ENCODE data around the gene FANCC.

FANCC gene

DNA sequence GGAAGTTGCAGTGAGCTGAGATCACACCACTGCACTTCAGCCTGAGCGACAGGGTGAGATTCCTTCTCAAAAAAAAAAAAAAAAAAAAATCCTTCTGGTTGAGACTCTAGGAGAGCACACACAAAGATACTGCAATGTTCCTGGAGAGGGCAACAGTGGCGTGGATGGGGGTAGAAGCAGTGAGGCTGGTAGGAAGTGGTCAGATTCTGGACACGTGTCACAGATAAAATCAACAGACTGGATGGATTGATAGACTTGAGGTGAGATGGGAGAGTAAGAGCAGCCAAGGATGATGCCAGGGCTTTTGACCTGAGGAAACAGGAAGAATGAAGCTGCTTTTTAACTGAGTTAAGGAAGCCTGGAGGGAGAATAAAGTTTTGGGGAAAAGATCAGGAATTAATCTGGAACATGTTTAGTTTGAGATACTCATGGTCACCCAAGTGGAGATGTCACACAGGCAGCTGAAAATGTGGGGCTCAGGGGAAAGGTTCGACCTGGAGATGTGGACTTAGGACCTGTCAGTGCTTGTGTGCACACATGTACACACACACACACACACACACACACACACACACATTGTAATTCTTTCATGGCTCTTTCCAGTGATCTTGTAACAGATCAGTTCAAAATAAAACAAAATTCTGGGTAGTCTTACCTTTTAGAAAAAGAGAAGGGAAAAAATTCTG is 88.1 kb downstream of the FANCC start:
- Histone ChIP-seq H3K4ac (ENCODE audit: low read length) (no peak overlapping the region), H3K4me3 (ENCODE audit: low read length in 2 of 2) (no peak overlapping the region), H2BK5ac (ENCODE audit: low read length) (no peak overlapping the region), H3K9ac (ENCODE audit: low read depth, low read length, poor library complexity) (no peak overlapping the region), H2AK5ac (ENCODE audit: low read depth, low read length) (no peak overlapping the region), H3K79me1 (ENCODE audit: low read depth, low read length) (no peaks in the 10 kb centered on the region), H2BK12ac (ENCODE audit: low read length) (no peak overlapping the region), H3K23ac (ENCODE audit: low read depth, low read length, poor library complexity) (no peak overlapping the region), H3K4me2 (ENCODE audit: insufficient read depth, low read length, poor library complexity, severe bottlenecking) (no peak overlapping the region), H3K36me3 (replicated peaks in 1 of 2; ENCODE audit: control insufficient read depth in 2 of 2, insufficient read depth in 2 of 2, low read length in 2 of 2) (peaks cover 0 to 5% of the 10 kb centered on the region in 2 donors), H3K14ac (ENCODE audit: low read length) (no peak overlapping the region), H2AFZ (ENCODE audit: low read length) (no peak overlapping the region), H3K27ac (replicated peaks; ENCODE audit: low read length) (no peak overlapping the region), H4K91ac (ENCODE audit: low read depth, low read length, poor library complexity) (no peak overlapping the region), H3K18ac (ENCODE audit: low read length) (no peak overlapping the region), H2BK15ac (ENCODE audit: low read length) (no peak overlapping the region), H3K9me3 (replicated peaks in 1 of 2; ENCODE audit: control insufficient read depth in 2 of 2, insufficient read depth in 1 of 2, low read depth in 1 of 2, low read length in 2 of 2) (peaks cover 0 to 14% of the 10 kb centered on the region in 2 donors), H4K8ac (ENCODE audit: low read depth, low read length) (no peak overlapping the region), H3K4me1 (ENCODE audit: control insufficient read depth in 2 of 2, insufficient read depth in 1 of 2, low read depth in 1 of 2, low read length in 2 of 2) (peaks cover 3 to 7% of the 10 kb centered on the region in 2 donors), H3K27me3 (ENCODE audit: control insufficient read depth in 3 of 3, insufficient read depth in 3 of 3, low read depth in 1 of 3, low read length in 3 of 3) (no peaks in the 10 kb centered on the region), H2BK120ac (ENCODE audit: low read depth, low read length) (no peak overlapping the region)
- no CpG with 5 or more reads among the region's 4 CpGs for WGBS, 2 donors (ENCODE audit: extremely low coverage in 2 of 2, insufficient read length in 2 of 2, insufficient replicate concordance in 1 of 2)
- DNase-seq (ENCODE audit: low spot score) = no peak

DNA sequence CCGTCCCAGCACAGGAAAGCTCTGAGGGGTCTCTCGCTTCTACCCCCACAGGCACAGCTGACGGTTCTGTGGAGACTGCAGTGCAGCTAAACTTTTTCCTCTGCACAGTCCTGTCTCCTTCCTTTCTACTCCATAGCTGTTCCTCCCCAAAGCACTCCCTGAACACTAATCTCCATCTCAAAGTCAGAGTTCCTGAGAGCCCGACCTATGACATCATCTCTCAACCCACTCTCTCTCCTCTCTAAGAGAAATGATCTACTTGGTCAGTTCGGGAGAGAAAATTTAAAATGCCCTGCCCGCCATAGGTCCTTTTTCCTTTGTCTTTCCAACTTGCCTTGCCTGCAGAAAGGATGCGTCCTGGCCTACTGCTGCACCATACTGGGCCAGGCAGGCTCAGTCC is 90.6 kb downstream of the FANCC start:
- no peaks in the 10 kb centered on the region for H3K27me3 ChIP-seq (ENCODE audit: control insufficient read depth in 3 of 3, insufficient read depth in 3 of 3, low read depth in 1 of 3, low read length in 3 of 3)
- H3K4me2 ChIP-seq (ENCODE audit: insufficient read depth, low read length, poor library complexity, severe bottlenecking) = no peak overlapping the region
- no peak overlapping the region for H2BK15ac ChIP-seq (ENCODE audit: low read length)
- peak overlapping the region; percentile 70 for H2AFZ ChIP-seq (ENCODE audit: low read length)
- H3K9ac ChIP-seq (ENCODE audit: low read depth, low read length, poor library complexity) = no peak overlapping the region
- H2BK12ac ChIP-seq (ENCODE audit: low read length) = no peak overlapping the region
- H3K4me1 ChIP-seq (ENCODE audit: control insufficient read depth in 2 of 2, insufficient read depth in 1 of 2, low read depth in 1 of 2, low read length in 2 of 2) = peaks cover 3 to 7% of the 10 kb centered on the region in 2 donors
- H3K36me3 ChIP-seq (replicated peaks in 1 of 2; ENCODE audit: control insufficient read depth in 2 of 2, insufficient read depth in 2 of 2, low read length in 2 of 2) = no peaks in the 10 kb centered on the region
- H3K4ac ChIP-seq (ENCODE audit: low read length) = no peak overlapping the region
- no CpG with 5 or more reads among the region's 7 CpGs for WGBS, 2 donors (ENCODE audit: extremely low coverage in 2 of 2, insufficient read length in 2 of 2, insufficient replicate concordance in 1 of 2)
- no peak overlapping the region for H3K27ac ChIP-seq (replicated peaks; ENCODE audit: low read length)
- H3K4me3 ChIP-seq (ENCODE audit: low read length in 2 of 2) = no peak overlapping the region
- H4K91ac ChIP-seq (ENCODE audit: low read depth, low read length, poor library complexity) = no peak overlapping the region
- no peak overlapping the region for H3K18ac ChIP-seq (ENCODE audit: low read length)
- H2AK5ac ChIP-seq (ENCODE audit: low read depth, low read length) = no peak overlapping the region
- no peak overlapping the region for H2BK120ac ChIP-seq (ENCODE audit: low read depth, low read length)
- no peak for DNase-seq (ENCODE audit: low spot score)
- no peak overlapping the region for H4K8ac ChIP-seq (ENCODE audit: low read depth, low read length)
- H3K79me1 ChIP-seq (ENCODE audit: low read depth, low read length) = no peaks in the 10 kb centered on the region
- peaks cover 0 to 3% of the 10 kb centered on the region in 2 donors for H3K9me3 ChIP-seq (replicated peaks in 1 of 2; ENCODE audit: control insufficient read depth in 2 of 2, insufficient read depth in 1 of 2, low read depth in 1 of 2, low read length in 2 of 2)
- no peak overlapping the region for H2BK5ac ChIP-seq (ENCODE audit: low read length)
- H3K23ac ChIP-seq (ENCODE audit: low read depth, low read length, poor library complexity) = no peak overlapping the region
- H3K14ac ChIP-seq (ENCODE audit: low read length) = no peak overlapping the region

DNA sequence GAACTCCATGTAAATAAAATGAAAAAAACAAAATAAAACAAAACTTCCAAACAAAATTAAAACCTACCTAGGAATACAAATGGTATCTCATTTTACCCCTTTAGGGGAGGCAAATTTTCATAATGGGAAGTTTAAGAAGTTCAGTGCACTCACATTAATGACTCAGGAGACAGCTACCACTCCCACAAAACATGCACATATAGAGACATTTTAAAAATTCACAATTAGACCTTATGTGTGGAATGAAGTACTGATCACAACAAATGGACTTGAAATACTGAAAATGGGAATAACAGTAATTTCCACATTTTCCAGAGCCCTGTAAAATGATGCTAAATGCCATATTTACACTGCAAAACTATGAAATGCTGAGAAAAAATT is 91.8 kb downstream of the FANCC start:
- H3K79me1 ChIP-seq (ENCODE audit: low read depth, low read length) = no peaks in the 10 kb centered on the region
- H3K4me1 ChIP-seq (ENCODE audit: control insufficient read depth in 2 of 2, insufficient read depth in 1 of 2, low read depth in 1 of 2, low read length in 2 of 2) = peaks cover 3 to 7% of the 10 kb centered on the region in 2 donors
- no peaks in the 10 kb centered on the region for H3K36me3 ChIP-seq (replicated peaks in 1 of 2; ENCODE audit: control insufficient read depth in 2 of 2, insufficient read depth in 2 of 2, low read length in 2 of 2)
- no peak overlapping the region for H4K8ac ChIP-seq (ENCODE audit: low read depth, low read length)
- H3K4me2 ChIP-seq (ENCODE audit: insufficient read depth, low read length, poor library complexity, severe bottlenecking) = no peak overlapping the region
- no peak overlapping the region for H2BK12ac ChIP-seq (ENCODE audit: low read length)
- no peak overlapping the region for H3K14ac ChIP-seq (ENCODE audit: low read length)
- H2BK120ac ChIP-seq (ENCODE audit: low read depth, low read length) = no peak overlapping the region
- no peak overlapping the region for H3K27ac ChIP-seq (replicated peaks; ENCODE audit: low read length)
- no peaks in the 10 kb centered on the region for H3K27me3 ChIP-seq (ENCODE audit: control insufficient read depth in 3 of 3, insufficient read depth in 3 of 3, low read depth in 1 of 3, low read length in 3 of 3)
- H4K91ac ChIP-seq (ENCODE audit: low read depth, low read length, poor library complexity) = no peak overlapping the region
- H3K23ac ChIP-seq (ENCODE audit: low read depth, low read length, poor library complexity) = no peak overlapping the region
- H3K9me3 ChIP-seq (replicated peaks in 1 of 2; ENCODE audit: control insufficient read depth in 2 of 2, insufficient read depth in 1 of 2, low read depth in 1 of 2, low read length in 2 of 2) = no peaks in the 10 kb centered on the region
- no peak overlapping the region for H2BK5ac ChIP-seq (ENCODE audit: low read length)
- no peak overlapping the region for H3K4me3 ChIP-seq (ENCODE audit: low read length in 2 of 2)
- H2AFZ ChIP-seq (ENCODE audit: low read length) = no peak overlapping the region
- H2AK5ac ChIP-seq (ENCODE audit: low read depth, low read length) = no peak overlapping the region
- H3K18ac ChIP-seq (ENCODE audit: low read length) = no peak overlapping the region
- DNase-seq (ENCODE audit: low spot score) = no peak
- H2BK15ac ChIP-seq (ENCODE audit: low read length) = no peak overlapping the region
- no peak overlapping the region for H3K9ac ChIP-seq (ENCODE audit: low read depth, low read length, poor library complexity)
- H3K4ac ChIP-seq (ENCODE audit: low read length) = no peak overlapping the region

DNA sequence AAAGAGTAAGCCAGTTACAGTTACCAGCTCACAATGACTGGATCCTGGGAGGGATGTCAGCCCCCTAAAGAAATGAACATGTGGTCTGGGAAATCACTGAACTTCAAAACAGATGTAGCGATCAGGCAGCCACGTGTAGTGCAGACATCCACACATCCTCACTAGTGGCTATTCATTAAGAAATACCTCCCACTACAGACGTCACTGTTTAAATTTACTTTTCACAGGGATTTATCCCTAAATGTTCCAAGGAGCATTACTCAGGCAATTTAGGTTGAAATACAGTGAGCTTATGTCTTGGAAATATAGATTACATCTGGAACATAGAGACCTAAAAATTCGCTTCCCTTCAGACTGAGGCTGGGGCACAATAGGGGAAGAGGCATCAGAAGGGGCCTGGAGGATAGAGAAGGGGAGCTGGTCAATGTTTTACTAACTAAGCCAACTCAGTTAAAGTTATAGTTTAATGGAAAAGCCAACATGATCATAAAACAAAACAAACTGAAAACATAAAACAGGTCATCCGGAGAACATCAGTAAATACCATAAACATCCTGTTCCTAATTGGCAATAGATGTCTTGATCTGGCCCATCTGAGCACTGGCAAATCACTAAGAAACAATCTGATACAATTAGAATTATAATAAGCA is 92.3 kb downstream of the FANCC start:
- H3K36me3 ChIP-seq (replicated peaks in 1 of 2; ENCODE audit: control insufficient read depth in 2 of 2, insufficient read depth in 2 of 2, low read length in 2 of 2) = no peaks in the 10 kb centered on the region
- H3K4me3 ChIP-seq (ENCODE audit: low read length in 2 of 2) = no peak overlapping the region
- no peak overlapping the region for H3K27ac ChIP-seq (replicated peaks; ENCODE audit: low read length)
- no CpG with 5 or more reads among the region's 5 CpGs for WGBS, 2 donors (ENCODE audit: extremely low coverage in 2 of 2, insufficient read length in 2 of 2, insufficient replicate concordance in 1 of 2)
- H3K79me1 ChIP-seq (ENCODE audit: low read depth, low read length) = no peaks in the 10 kb centered on the region
- H4K91ac ChIP-seq (ENCODE audit: low read depth, low read length, poor library complexity) = no peak overlapping the region
- H3K23ac ChIP-seq (ENCODE audit: low read depth, low read length, poor library complexity) = no peak overlapping the region
- H2BK12ac ChIP-seq (ENCODE audit: low read length) = no peak overlapping the region
- no peaks in the 10 kb centered on the region for H3K9me3 ChIP-seq (replicated peaks in 1 of 2; ENCODE audit: control insufficient read depth in 2 of 2, insufficient read depth in 1 of 2, low read depth in 1 of 2, low read length in 2 of 2)
- no peak overlapping the region for H3K4ac ChIP-seq (ENCODE audit: low read length)
- H3K27me3 ChIP-seq (ENCODE audit: control insufficient read depth in 3 of 3, insufficient read depth in 3 of 3, low read depth in 1 of 3, low read length in 3 of 3) = no peaks in the 10 kb centered on the region
- no peak overlapping the region for H2BK15ac ChIP-seq (ENCODE audit: low read length)
- no peak overlapping the region for H2AK5ac ChIP-seq (ENCODE audit: low read depth, low read length)
- no peak overlapping the region for H3K14ac ChIP-seq (ENCODE audit: low read length)
- no peak overlapping the region for H3K4me2 ChIP-seq (ENCODE audit: insufficient read depth, low read length, poor library complexity, severe bottlenecking)
- H3K4me1 ChIP-seq (ENCODE audit: control insufficient read depth in 2 of 2, insufficient read depth in 1 of 2, low read depth in 1 of 2, low read length in 2 of 2) = peaks cover 3 to 7% of the 10 kb centered on the region in 2 donors
- H3K18ac ChIP-seq (ENCODE audit: low read length) = no peak overlapping the region
- no peak overlapping the region for H2BK5ac ChIP-seq (ENCODE audit: low read length)
- no peak overlapping the region for H3K9ac ChIP-seq (ENCODE audit: low read depth, low read length, poor library complexity)
- DNase-seq (ENCODE audit: low spot score) = no peak
- H2AFZ ChIP-seq (ENCODE audit: low read length) = no peak overlapping the region
- no peak overlapping the region for H2BK120ac ChIP-seq (ENCODE audit: low read depth, low read length)
- no peak overlapping the region for H4K8ac ChIP-seq (ENCODE audit: low read depth, low read length)
